A673 (cell line): ENCODE measurements around the gene IL25. TPM values are rescaled to one million over a fixed set of nuclear protein-coding genes. Genes with fewer than 3 reads are reported as not detected.

Experiments used
- BruUV-seq: library from RNA; stranded (reverse); fragments of 400-500 nt; replicated peaks from 2 replicates; lab custom pipeline; 2021; lab: Mats Ljungman, UMichigan
- CTCF ChIA-PET: fragments of 300-600 bp; sonication (Branson Sonifier 250); formaldehyde crosslinking; loops from one replicate; lab custom pipeline; 2022; ENCODE audit warnings: antibody characterized with exemption; lab: Charles Lee
- POLR2A ChIA-PET: fragments of 300-600 bp; sonication (Branson Sonifier 250); formaldehyde crosslinking; loops from one replicate; lab custom pipeline; 2022; ENCODE audit warnings: antibody characterized with exemption; ENCODE audit not compliant: low non-redundant PET; lab: Charles Lee
- DNase-seq: peaks from one replicate; pipeline ENCODE4 v3.0.0-alpha.2; 2015; ENCODE audit warnings: low spot score
- H3K27ac ChIP-seq: fragments of 200-600 bp; sonication (generic); 2 replicates; pipeline ENCODE4 v1.5.1; 2016; ENCODE audit warnings: mixed run types, low read depth, mild to moderate bottlenecking, mixed read lengths, antibody characterized with exemption, low read length; ENCODE audit not compliant: poor library complexity, severe bottlenecking
- H3K27me3 ChIP-seq: fragments of 200-600 bp; sonication (generic); replicated peaks from 2 replicates; pipeline ENCODE4 v1.6.1; 2017; ENCODE audit warnings: mixed run types, low read depth, mild to moderate bottlenecking, mixed read lengths, antibody characterized with exemption, low read length; ENCODE audit not compliant: insufficient read depth, poor library complexity
- H3K36me3 ChIP-seq: fragments of 200-600 bp; sonication (generic); 2 replicates; pipeline ENCODE4 v1.6.1; 2016; ENCODE audit warnings: mixed run types, mild to moderate bottlenecking, mixed read lengths, antibody characterized with exemption, low read length; ENCODE audit not compliant: insufficient read depth, poor library complexity, severe bottlenecking
- H3K4me1 ChIP-seq: fragments of 200-600 bp; sonication (generic); 2 replicates; pipeline ENCODE4 v1.6.1; 2017; ENCODE audit warnings: mixed run types, mild to moderate bottlenecking, mixed read lengths, antibody characterized with exemption, low read length; ENCODE audit not compliant: insufficient read depth, poor library complexity, severe bottlenecking
- H3K4me3 ChIP-seq: fragments of 200-600 bp; sonication (generic); 2 replicates; pipeline ENCODE4 v1.5.1; 2016; ENCODE audit warnings: low read depth, mixed run types, mild to moderate bottlenecking, mixed read lengths, low read length; ENCODE audit not compliant: poor library complexity, severe bottlenecking
- H3K9me3 ChIP-seq: fragments of 200-600 bp; sonication (generic); 2 replicates; pipeline ENCODE4 v1.6.1; 2016; ENCODE audit warnings: mixed run types, low read depth, mild to moderate bottlenecking, mixed read lengths, antibody characterized with exemption, low read length; ENCODE audit not compliant: poor library complexity, severe bottlenecking
- EZH2 ChIP-seq: fragments of 200-600 bp; sonication (generic); IDR thresholded peaks from 2 replicates; pipeline ENCODE4 v1.6.1; 2017; ENCODE audit warnings: borderline replicate concordance, low read depth, mild to moderate bottlenecking, mixed read lengths, antibody characterized with exemption, low read length; ENCODE audit not compliant: poor library complexity, severe bottlenecking
- intact Hi-C: fragments of 100-400 bp; cut with micrococcal nuclease; formaldehyde crosslinking; loops from one replicate; pipeline ENCODE4 v1.10.0; 2022; ENCODE audit not compliant: unreplicated experiment
- total RNA-seq: library from RNA; stranded (reverse); gene quantifications from 2 replicates; pipeline ENCODE4 v1.2.3, GENCODE V29; 2021
- TF ChIP-seq, protein P1 (sequence below): fragments of 300-800, 200-600 bp; sonication (generic); conservative IDR thresholded peaks from 2 replicates; pipeline ENCODE4 v1.5.1; 2017; ENCODE audit warnings: low read depth, mild to moderate bottlenecking, antibody characterized with exemption, low read length, moderate library complexity, mixed read lengths

The IL25 gene
- total RNA-seq, 1 experiment from 2014 or later: not detected

DNA sequence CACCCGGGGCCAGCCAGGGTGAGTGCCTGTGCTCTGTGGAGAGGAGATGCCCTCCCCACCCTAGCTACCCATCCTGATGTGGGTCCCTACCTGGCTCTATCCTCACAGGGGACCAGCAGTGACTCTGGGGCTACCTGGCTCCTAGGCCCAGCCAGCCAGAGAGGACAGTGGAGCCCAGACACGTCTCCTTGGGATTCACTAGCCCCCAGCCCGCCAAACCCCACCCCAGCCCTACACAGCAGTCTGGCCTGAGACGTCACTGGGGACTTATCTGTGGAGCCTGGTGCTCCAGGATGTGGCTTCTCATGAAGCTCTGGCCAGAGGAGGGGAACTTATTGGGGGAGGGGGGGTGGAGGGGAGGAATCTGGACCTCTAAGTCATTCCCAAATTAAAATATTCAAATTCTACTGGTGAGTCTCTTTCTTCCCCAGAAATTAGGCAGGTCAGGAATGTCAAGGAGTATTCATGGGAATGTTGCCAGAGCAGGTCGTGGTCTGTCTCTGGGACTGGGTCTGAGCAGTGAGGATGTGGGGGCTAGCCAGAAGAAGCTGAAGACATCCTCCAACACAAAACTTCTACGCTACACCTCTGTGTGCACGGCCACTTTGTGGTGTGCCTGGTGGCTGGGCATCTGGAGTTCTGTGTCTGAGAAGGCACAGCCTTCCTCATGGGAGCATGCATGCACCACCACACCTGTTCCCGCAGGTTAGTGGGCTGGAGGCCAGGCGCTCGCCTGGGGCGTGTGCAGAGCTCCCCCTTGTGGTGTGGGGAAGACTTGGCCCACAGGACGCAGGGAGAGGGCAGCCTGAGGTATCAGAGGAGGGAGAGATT, 7.0 kb downstream of the IL25 start:
- no TSS peak for BruUV-seq
- CTCF ChIA-PET: interaction anchor here (0.5 to 1.5 kb wide), 4 partner anchors 9 to 163 kb away, joined by 3 to 4 read pairs (median 4); partner anchors contain the start of gene PABPN1

DNA sequence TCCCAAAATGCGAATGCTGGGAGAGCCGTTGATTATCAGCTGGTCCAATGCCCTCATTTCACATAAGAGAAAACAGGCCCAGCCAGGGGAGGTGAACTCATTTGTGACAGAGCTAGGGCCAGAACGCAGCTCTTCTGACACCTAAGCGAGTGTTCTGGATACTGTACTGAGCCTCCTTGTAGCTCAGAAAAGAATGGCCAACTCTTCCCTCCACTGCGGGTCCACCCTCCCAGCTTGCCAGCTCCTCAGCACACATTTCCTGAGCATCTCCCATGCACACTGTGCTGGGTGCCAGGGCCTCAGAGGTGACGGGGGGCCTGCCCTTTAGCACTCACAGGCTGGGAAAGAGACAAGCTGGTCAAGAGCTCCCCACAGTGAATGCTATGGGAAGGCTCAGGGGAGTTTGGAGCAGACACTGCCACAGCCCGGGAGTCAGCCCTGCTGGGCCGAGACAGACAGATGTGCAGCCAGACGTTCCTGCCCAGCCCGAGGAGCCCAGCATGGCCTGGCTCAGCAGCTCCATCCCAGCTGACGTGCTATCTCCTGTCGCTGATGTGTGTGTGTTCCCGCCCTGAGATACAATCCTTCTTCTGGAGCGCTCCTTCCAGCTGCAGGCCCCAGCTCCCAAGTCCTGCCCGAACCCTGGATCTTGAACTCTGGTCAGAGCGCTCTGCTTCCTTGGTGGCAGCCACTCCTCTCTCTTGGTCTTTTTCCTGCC, 7.7 kb downstream of the IL25 start:
- no TSS peak for BruUV-seq
- no peaks in the 10 kb centered on the region for H3K36me3 ChIP-seq
- H3K27me3 ChIP-seq: no peaks in the 10 kb centered on the region
- peaks cover 8% of the 10 kb centered on the region for H3K4me1 ChIP-seq
- intact Hi-C loops: loop anchor here (1.0 to 5.0 kb wide), 2 partner anchors 52 to 113 kb away; no protein-coding TSS in a partner anchor
- DNase-seq: no peak
- ChIA-PET POLR2A (no interaction called here), CTCF (interaction anchor here (0.5 to 1.5 kb wide), 5 partner anchors 8 to 162 kb away, joined by 3 to 6 read pairs (median 4); partner anchors contain the start of gene PABPN1)
- no peak overlapping the region for H3K4me3 ChIP-seq
- TF ChIP-seq, protein P1, sequence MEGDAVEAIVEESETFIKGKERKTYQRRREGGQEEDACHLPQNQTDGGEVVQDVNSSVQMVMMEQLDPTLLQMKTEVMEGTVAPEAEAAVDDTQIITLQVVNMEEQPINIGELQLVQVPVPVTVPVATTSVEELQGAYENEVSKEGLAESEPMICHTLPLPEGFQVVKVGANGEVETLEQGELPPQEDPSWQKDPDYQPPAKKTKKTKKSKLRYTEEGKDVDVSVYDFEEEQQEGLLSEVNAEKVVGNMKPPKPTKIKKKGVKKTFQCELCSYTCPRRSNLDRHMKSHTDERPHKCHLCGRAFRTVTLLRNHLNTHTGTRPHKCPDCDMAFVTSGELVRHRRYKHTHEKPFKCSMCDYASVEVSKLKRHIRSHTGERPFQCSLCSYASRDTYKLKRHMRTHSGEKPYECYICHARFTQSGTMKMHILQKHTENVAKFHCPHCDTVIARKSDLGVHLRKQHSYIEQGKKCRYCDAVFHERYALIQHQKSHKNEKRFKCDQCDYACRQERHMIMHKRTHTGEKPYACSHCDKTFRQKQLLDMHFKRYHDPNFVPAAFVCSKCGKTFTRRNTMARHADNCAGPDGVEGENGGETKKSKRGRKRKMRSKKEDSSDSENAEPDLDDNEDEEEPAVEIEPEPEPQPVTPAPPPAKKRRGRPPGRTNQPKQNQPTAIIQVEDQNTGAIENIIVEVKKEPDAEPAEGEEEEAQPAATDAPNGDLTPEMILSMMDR: no peak
- no peak for TF ChIP-seq EZH2
- no peak overlapping the region for H3K27ac ChIP-seq
- no peaks in the 10 kb centered on the region for H3K9me3 ChIP-seq

More for the DNA sequence above, 7.0 kb downstream of the IL25 start:
- no peak for TF ChIP-seq EZH2
- TF ChIP-seq, protein P1: peak; percentile 97
- peak; percentile 50 for DNase-seq
- Histone ChIP-seq H3K4me3 (no peak overlapping the region), H3K4me1 (peaks cover 8% of the 10 kb centered on the region), H3K27me3 (no peaks in the 10 kb centered on the region), H3K9me3 (no peaks in the 10 kb centered on the region), H3K36me3 (no peaks in the 10 kb centered on the region), H3K27ac (no peak overlapping the region)
- POLR2A ChIA-PET: no interaction called here
- intact Hi-C loops: loop anchor here (1.0 to 5.0 kb wide), 2 partner anchors 51 to 112 kb away; no protein-coding TSS in a partner anchor

DNA sequence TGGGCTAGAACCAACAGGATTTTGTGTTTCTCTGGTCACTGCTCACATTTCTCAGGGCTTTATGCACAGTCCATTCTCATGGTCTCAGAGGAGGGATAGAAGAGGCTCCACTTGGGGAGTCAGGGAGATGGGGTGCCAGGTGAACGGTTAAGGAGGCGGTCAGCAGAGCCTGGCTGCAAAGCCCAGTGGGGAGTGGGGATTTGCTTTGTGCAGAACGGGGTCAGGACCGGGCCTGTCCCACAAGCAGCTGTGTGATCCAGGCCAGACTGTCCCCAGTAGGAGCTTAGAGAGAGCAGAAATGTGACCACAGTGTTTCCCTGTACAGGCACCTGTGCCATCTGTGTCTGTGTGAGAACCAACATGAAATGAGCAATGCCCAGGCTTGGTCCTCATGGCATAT, 8.4 kb downstream of the IL25 start:
- no peak for DNase-seq
- POLR2A ChIA-PET: no interaction called here
- intact Hi-C loops: loop anchor here (1.0 to 5.0 kb wide), 2 partner anchors 53 to 114 kb away; no protein-coding TSS in a partner anchor

More for the DNA sequence above, 8.4 kb downstream of the IL25 start:
- Histone ChIP-seq H3K36me3 (no peaks in the 10 kb centered on the region), H3K27me3 (no peaks in the 10 kb centered on the region), H3K9me3 (no peaks in the 10 kb centered on the region), H3K4me3 (no peak overlapping the region), H3K4me1 (peaks cover 8% of the 10 kb centered on the region), H3K27ac (no peak overlapping the region)
- no TSS peak for BruUV-seq
- TF ChIP-seq, protein P1: no peak
- TF ChIP-seq EZH2: no peak
- CTCF ChIA-PET: interaction anchor here (0.5 kb wide), 1 partner anchor 75 kb away, joined by 4 read pairs; no protein-coding TSS in a partner anchor
